SK-N-SH (cell line): Measurements from ENCODE around the gene PIGC. TPM values are rescaled to one million over a fixed set of nuclear protein-coding genes. Genes with fewer than 3 reads are reported as not detected.

Experiments used
- CTCF ChIA-PET: fragments of 300-600, 350-600 bp; formaldehyde crosslinking; extraction: SDS; loops from one replicate; lab custom pipeline; 2021; lab: Yijun Ruan, JAX
- POLR2A ChIA-PET: fragments of 350-600 bp; sonication (Branson Sonifier 250); formaldehyde crosslinking; extraction: SDS; loops from one replicate; lab custom pipeline; 2020; ENCODE audit warnings: antibody characterized with exemption, inconsistent platforms; lab: Yijun Ruan, JAX
- DNase-seq: peaks from one replicate; pipeline ENCODE4 v3.0.0; 2012
- H2AFZ ChIP-seq: fragments of 200-600 bp; sonication (generic); 2 replicates; pipeline ENCODE4 v1.8.1; 2016; ENCODE audit warnings: antibody characterized with exemption, mild to moderate bottlenecking, low read depth
- H3F3A ChIP-seq: fragments of 200-600 bp; sonication (generic); replicated peaks from 2 replicates; pipeline ENCODE3; 2016; ENCODE audit warnings: antibody characterized with exemption, mild to moderate bottlenecking; ENCODE audit not compliant: insufficient read depth
- H3K27ac ChIP-seq, 2 experiments: fragments of 200-500 bp in 1 of 2; fragments of 200-600 bp in 1 of 2; sonication (Bioruptor generic) in 1 of 2; sonication (generic), shearing (Covaris generic) in 1 of 2; 2 replicates each; pipeline versions ENCODE4 v1.5.1 to v1.6.1; 2014 to 2016; ENCODE audit warnings: low read depth in 2 of 2, inconsistent platforms in 1 of 2, low read length in 1 of 2, mild to moderate bottlenecking in 1 of 2, mixed read lengths in 1 of 2
- H3K27me3 ChIP-seq: fragments of 200-600 bp; sonication (generic), shearing (Covaris generic); 2 replicates; pipeline ENCODE4 v1.6.1; 2016; ENCODE audit warnings: mixed run types; ENCODE audit not compliant: insufficient read depth
- H3K36me3 ChIP-seq, 2 experiments: fragments of 200-500 bp in 1 of 2; fragments of 200-600 bp in 1 of 2; sonication (Bioruptor generic) in 1 of 2; sonication (generic) in 1 of 2; replicated peaks in 1 of 2; 2 replicates each; pipeline versions ENCODE3 to v1.5.1; 2014 to 2016; ENCODE audit warnings: low read length in 1 of 2, mild to moderate bottlenecking in 1 of 2; ENCODE audit not compliant: insufficient read depth in 2 of 2, control insufficient read depth in 1 of 2
- H3K4me1 ChIP-seq, 2 experiments: fragments of 200-500 bp in 1 of 2; fragments of 200-600 bp in 1 of 2; sonication (Bioruptor generic) in 1 of 2; sonication (generic), shearing (Covaris generic) in 1 of 2; 2 replicates each; pipeline versions ENCODE4 v1.5.1 to v1.6.1; 2014 to 2016; ENCODE audit warnings: low read depth in 1 of 2, low read length in 1 of 2, mixed run types in 1 of 2; ENCODE audit not compliant: insufficient read depth in 2 of 2, control insufficient read depth in 1 of 2
- H3K4me2 ChIP-seq: fragments of 200-600 bp; sonication (generic), shearing (Covaris generic); 2 replicates; pipeline ENCODE4 v1.6.1; 2017; ENCODE audit warnings: mixed run types
- H3K4me3 ChIP-seq, 2 experiments: fragments of 200-500 bp in 1 of 2; fragments of 200-600 bp in 1 of 2; sonication (Bioruptor generic) in 1 of 2; sonication (generic), shearing (Covaris generic) in 1 of 2; 2 replicates each; pipeline versions ENCODE4 v1.5.1 to v1.8.1; 2014 to 2016; ENCODE audit warnings: low read depth in 2 of 2, inconsistent platforms in 1 of 2, low read length in 1 of 2, mild to moderate bottlenecking in 1 of 2, mixed read lengths in 1 of 2, moderate library complexity in 1 of 2
- H3K79me2 ChIP-seq: fragments of 200-600 bp; sonication (generic); 2 replicates; pipeline ENCODE4 v1.8.1; 2017; ENCODE audit warnings: mild to moderate bottlenecking; ENCODE audit not compliant: insufficient read depth
- H3K9ac ChIP-seq: fragments of 200-600 bp; sonication (generic); 2 replicates; pipeline ENCODE4 v1.6.1; 2017; ENCODE audit warnings: mixed run types
- H3K9me2 ChIP-seq: fragments of 200-600 bp; sonication (generic); 2 replicates; pipeline ENCODE4 v1.6.1; 2017; ENCODE audit warnings: mixed run types
- H3K9me3 ChIP-seq: fragments of 200-600 bp; sonication (generic); 2 replicates; pipeline ENCODE4 v1.6.1; 2017; ENCODE audit warnings: mixed run types, mild to moderate bottlenecking, moderate library complexity
- H4K20me1 ChIP-seq: fragments of 200-600 bp; sonication (generic); 2 replicates; pipeline ENCODE4 v1.6.1; 2017; ENCODE audit warnings: mild to moderate bottlenecking, mixed run types; ENCODE audit not compliant: insufficient read depth
- EZH2phosphoT487 ChIP-seq: fragments of 200-600 bp; sonication (generic); IDR thresholded peaks from 2 replicates; pipeline ENCODE4 v1.6.1; 2017; ENCODE audit warnings: low read depth, mixed run types, mild to moderate bottlenecking, antibody characterized with exemption, moderate library complexity, borderline replicate concordance
- FOSL2 ChIP-seq: IDR thresholded peaks from 2 replicates; pipeline ENCODE4 v1.4.0; 2012; ENCODE audit warnings: low read depth, mild to moderate bottlenecking, moderate library complexity, borderline replicate concordance
- GATA2 ChIP-seq: sonication (generic); formaldehyde crosslinking; IDR thresholded peaks from 2 replicates; pipeline ENCODE4 v1.5.0; 2020; ENCODE audit warnings: mild to moderate bottlenecking, missing genetic modification reagents
- MEF2A ChIP-seq: IDR thresholded peaks from 2 replicates; pipeline ENCODE4 v1.4.0; 2012; ENCODE audit warnings: low read depth, borderline replicate concordance
- POLR2AphosphoS5 ChIP-seq: IDR thresholded peaks from 2 replicates; pipeline ENCODE4 v1.6.1; 2012; ENCODE audit warnings: low read depth, low read length
- RAD21 ChIP-seq: IDR thresholded peaks from 2 replicates; pipeline ENCODE4 v1.6.1; 2012; ENCODE audit warnings: mild to moderate bottlenecking, low read length
- SIN3A ChIP-seq: IDR thresholded peaks from 2 replicates; pipeline ENCODE4 v1.6.1; 2012; ENCODE audit warnings: low read depth, mild to moderate bottlenecking, low read length, moderate library complexity, borderline replicate concordance
- SMC3 ChIP-seq: IDR thresholded peaks from 2 replicates; pipeline ENCODE4 v1.6.1; 2012; ENCODE audit warnings: low read depth, low read length, improper control_type of control experiment
- TAF1 ChIP-seq: IDR thresholded peaks from 2 replicates; pipeline ENCODE4 v1.6.1; 2012; ENCODE audit warnings: low read depth, mild to moderate bottlenecking, low read length, moderate library complexity, borderline replicate concordance
- WGBS: methylation state at CpG from one replicate; pipeline ENCODE4 v1.1.6; 2017; ENCODE audit warnings: low lambda C conversion rate; 5-methylcytosine and 5-hydroxymethylcytosine counted together
- polyA plus RNA-seq, 3 experiments: library from polyadenylated mRNA; depleted of rRNA; stranded (reverse); fragments of >200 nt; gene quantifications; 2 replicates each; pipeline ENCODE4 v1.2.3, GENCODE V29; 2012
- TF ChIP-seq, protein P1 (sequence below): IDR thresholded peaks from 2 replicates; pipeline ENCODE4 v1.4.0; 2012; ENCODE audit warnings: low read depth, borderline replicate concordance
- TF ChIP-seq, protein P2 (sequence below): fragments of 150-350 bp; IDR thresholded peaks from 2 replicates; pipeline ENCODE4 v1.6.1; 2016; ENCODE audit warnings: mild to moderate bottlenecking, low read depth, low read length
- TF ChIP-seq, protein P3 (sequence below): IDR thresholded peaks from 2 replicates; pipeline ENCODE4 v1.6.1; 2012; ENCODE audit warnings: mild to moderate bottlenecking, low read depth, low read length, moderate library complexity
- TF ChIP-seq, protein P4 (sequence below): IDR thresholded peaks from 2 replicates; pipeline ENCODE4 v1.4.0; 2012; ENCODE audit warnings: low read depth

Gene PIGC
- polyA plus RNA-seq, 1 of the 3 experiments (the other 2 are of a cell fraction), result 20.6 TPM

DNA sequence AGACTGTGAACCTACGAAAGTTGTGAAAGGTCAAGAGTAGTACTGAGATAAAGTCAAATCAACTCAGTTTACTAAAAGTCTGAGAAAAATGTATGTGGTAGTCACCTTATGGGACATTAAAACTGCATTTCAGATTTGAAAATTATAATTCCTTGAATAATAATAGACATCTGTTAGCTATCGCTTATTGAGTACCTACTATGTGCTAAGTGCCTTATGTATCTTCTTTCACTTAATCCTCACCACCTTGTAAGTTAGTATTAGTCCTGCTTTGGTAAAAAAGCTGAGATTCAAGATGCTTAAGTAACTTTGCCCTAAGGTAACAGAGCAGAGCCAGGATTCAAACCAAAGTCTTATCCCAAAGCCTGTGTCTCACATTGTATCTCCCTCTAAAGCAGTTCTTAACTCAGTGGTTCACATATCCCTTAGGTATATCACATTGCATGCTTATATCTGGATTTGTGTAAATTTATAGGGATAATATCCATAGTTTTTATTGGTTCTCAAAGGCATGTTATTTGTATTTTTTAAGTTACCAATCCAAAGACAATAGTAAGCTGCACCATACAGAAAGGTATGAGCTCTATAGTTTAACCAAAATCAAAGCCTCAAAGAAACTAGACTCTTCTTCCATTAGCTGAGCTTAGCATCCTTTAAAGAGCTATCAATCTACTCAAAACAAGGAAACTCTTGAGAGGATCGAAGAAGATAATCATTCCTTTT is 865 bp downstream of the PIGC start:
- Histone ChIP-seq H3K27ac (peak overlapping the region; percentile 45 to 73; a peak in 3 of 4 replicates), H3K4me2 (peak overlapping the region; percentile 77), H3K36me3 (peaks cover 14 to 22% of the 10 kb centered on the region in 2 experiments), H4K20me1 (no peaks in the 10 kb centered on the region), H2AFZ (peak overlapping the region; percentile 91), H3K9me2 (no peaks in the 10 kb centered on the region), H3K4me1 (peaks cover 0 to 12% of the 10 kb centered on the region in 2 experiments; a peak in 3 of 4 replicates), H3K4me3 (peak overlapping the region; percentile 89 to 99), H3K27me3 (no peaks in the 10 kb centered on the region), H3K79me2 (peaks cover 31% of the 10 kb centered on the region), H3K9ac (peak overlapping the region; percentile 96), H3K9me3 (no peaks in the 10 kb centered on the region), H3F3A (no peaks in the 10 kb centered on the region)
- 60% methylated on average over 3 of the region's 3 CpGs for WGBS
- DNase-seq, result no peak
- ChIA-PET POLR2A (no interaction called here), CTCF (interaction anchor here (0.6 to 2.9 kb wide), 20 partner anchors 8 to 641 kb away, joined by 3 to 21 read pairs (median 4); no protein-coding TSS in a partner anchor)
- no peak for TF ChIP-seq GATA2 (CRISPR knock-in tag)
- no peak for TF ChIP-seq SMC3
- TF ChIP-seq TAF1, result no peak
- TF ChIP-seq, protein P1, sequence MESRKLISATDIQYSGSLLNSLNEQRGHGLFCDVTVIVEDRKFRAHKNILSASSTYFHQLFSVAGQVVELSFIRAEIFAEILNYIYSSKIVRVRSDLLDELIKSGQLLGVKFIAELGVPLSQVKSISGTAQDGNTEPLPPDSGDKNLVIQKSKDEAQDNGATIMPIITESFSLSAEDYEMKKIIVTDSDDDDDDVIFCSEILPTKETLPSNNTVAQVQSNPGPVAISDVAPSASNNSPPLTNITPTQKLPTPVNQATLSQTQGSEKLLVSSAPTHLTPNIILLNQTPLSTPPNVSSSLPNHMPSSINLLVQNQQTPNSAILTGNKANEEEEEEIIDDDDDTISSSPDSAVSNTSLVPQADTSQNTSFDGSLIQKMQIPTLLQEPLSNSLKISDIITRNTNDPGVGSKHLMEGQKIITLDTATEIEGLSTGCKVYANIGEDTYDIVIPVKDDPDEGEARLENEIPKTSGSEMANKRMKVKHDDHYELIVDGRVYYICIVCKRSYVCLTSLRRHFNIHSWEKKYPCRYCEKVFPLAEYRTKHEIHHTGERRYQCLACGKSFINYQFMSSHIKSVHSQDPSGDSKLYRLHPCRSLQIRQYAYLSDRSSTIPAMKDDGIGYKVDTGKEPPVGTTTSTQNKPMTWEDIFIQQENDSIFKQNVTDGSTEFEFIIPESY, result no peak
- TF ChIP-seq, protein P2, sequence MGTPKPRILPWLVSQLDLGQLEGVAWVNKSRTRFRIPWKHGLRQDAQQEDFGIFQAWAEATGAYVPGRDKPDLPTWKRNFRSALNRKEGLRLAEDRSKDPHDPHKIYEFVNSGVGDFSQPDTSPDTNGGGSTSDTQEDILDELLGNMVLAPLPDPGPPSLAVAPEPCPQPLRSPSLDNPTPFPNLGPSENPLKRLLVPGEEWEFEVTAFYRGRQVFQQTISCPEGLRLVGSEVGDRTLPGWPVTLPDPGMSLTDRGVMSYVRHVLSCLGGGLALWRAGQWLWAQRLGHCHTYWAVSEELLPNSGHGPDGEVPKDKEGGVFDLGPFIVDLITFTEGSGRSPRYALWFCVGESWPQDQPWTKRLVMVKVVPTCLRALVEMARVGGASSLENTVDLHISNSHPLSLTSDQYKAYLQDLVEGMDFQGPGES, result no peak
- TF ChIP-seq, protein P3, sequence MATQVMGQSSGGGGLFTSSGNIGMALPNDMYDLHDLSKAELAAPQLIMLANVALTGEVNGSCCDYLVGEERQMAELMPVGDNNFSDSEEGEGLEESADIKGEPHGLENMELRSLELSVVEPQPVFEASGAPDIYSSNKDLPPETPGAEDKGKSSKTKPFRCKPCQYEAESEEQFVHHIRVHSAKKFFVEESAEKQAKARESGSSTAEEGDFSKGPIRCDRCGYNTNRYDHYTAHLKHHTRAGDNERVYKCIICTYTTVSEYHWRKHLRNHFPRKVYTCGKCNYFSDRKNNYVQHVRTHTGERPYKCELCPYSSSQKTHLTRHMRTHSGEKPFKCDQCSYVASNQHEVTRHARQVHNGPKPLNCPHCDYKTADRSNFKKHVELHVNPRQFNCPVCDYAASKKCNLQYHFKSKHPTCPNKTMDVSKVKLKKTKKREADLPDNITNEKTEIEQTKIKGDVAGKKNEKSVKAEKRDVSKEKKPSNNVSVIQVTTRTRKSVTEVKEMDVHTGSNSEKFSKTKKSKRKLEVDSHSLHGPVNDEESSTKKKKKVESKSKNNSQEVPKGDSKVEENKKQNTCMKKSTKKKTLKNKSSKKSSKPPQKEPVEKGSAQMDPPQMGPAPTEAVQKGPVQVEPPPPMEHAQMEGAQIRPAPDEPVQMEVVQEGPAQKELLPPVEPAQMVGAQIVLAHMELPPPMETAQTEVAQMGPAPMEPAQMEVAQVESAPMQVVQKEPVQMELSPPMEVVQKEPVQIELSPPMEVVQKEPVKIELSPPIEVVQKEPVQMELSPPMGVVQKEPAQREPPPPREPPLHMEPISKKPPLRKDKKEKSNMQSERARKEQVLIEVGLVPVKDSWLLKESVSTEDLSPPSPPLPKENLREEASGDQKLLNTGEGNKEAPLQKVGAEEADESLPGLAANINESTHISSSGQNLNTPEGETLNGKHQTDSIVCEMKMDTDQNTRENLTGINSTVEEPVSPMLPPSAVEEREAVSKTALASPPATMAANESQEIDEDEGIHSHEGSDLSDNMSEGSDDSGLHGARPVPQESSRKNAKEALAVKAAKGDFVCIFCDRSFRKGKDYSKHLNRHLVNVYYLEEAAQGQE, result no peak
- TF ChIP-seq, protein P4, sequence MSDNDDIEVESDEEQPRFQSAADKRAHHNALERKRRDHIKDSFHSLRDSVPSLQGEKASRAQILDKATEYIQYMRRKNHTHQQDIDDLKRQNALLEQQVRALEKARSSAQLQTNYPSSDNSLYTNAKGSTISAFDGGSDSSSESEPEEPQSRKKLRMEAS, result no peak
- TF ChIP-seq POLR2AphosphoS5, result no peak
- no peak for TF ChIP-seq MEF2A
- no peak for TF ChIP-seq RAD21
- TF ChIP-seq EZH2phosphoT487, result no peak
- no peak for TF ChIP-seq FOSL2
- TF ChIP-seq SIN3A, result no peak
